Activated CD8-positive, alpha-beta memory T cell treated with anti-CD3 and anti-CD28 coated beads, Interleukin-2, amount 50 U/mL, for 1 hour (primary cell): ENCODE data around the gene LGI4.

Source experiments
- DNase-seq: peaks from one replicate; pipeline ENCODE4 v3.0.0-alpha.2; 2020; ENCODE audit errors: extremely low read depth

LGI4 gene

GRCh38 chr19:35123573-35123972 is 11.3 kb downstream of the LGI4 start:
- no peak for DNase-seq

GRCh38 chr19:35122687-35123551 is 11.9 kb downstream of the LGI4 start:
- no peak for DNase-seq

GRCh38 chr19:35120898-35121297 is 14.0 kb downstream of the LGI4 start:
- DNase-seq = no peak

- DNase-seq = no peak
Observed at GRCh38 chr19:35120492-35120891, 14.4 kb downstream of the LGI4 start.

- DNase-seq = no peak
Observed at GRCh38 chr19:35119578-35120155, 15.2 kb downstream of the LGI4 start.

GRCh38 chr19:35119091-35119490 is 15.8 kb downstream of the LGI4 start:
- no peak for DNase-seq

GRCh38 chr19:35118268-35119020 is 16.4 kb downstream of the LGI4 start:
- no peak for DNase-seq

GRCh38 chr19:35117799-35118198 is 17.1 kb downstream of the LGI4 start:
- no peak for DNase-seq

- DNase-seq = no peak
Observed at GRCh38 chr19:35117116-35117515, 17.7 kb downstream of the LGI4 start.

- DNase-seq = no peak
Observed at GRCh38 chr19:35116072-35116801, 18.6 kb downstream of the LGI4 start.

GRCh38 chr19:35115177-35115951 is 19.5 kb downstream of the LGI4 start, which contains the start of gene FXYD3:
Gene FXYD3, plus strand, starts transcription at chr19:35115823. Its CDS starts 3,554 bp downstream, at chr19:35119377.
- no peak for DNase-seq

GRCh38 chr19:35114353-35115176 is 20.3 kb downstream of the LGI4 start:
- no peak for DNase-seq

GRCh38 chr19:35112995-35113688 is 21.7 kb downstream of the LGI4 start:
- DNase-seq = no peak

GRCh38 chr19:35110974-35111373 is 23.9 kb downstream of the LGI4 start:
- DNase-seq = no peak

GRCh38 chr19:35109395-35110112 is 25.3 kb downstream of the LGI4 start:
- no peak for DNase-seq

- no peak for DNase-seq
Observed at GRCh38 chr19:35108730-35109129, 26.1 kb downstream of the LGI4 start.

GRCh38 chr19:35107545-35107944 is 27.3 kb downstream of the LGI4 start:
- DNase-seq = no peak

GRCh38 chr19:35106898-35107541 is 27.8 kb downstream of the LGI4 start:
- DNase-seq = no peak

- no peak for DNase-seq
Observed at GRCh38 chr19:35106291-35106583, 28.6 kb downstream of the LGI4 start.
